GM23338 (cell line): ENCODE results near the gene GRIK4. TPM values are rescaled to one million over a fixed set of nuclear protein-coding genes. Genes with fewer than 3 reads are reported as not detected.

Experiments used
- ATAC-seq: fragments of 200-7000 bp; cut with Tn5 transposase; 3 replicates; pipeline ENCODE4 v1.9.1; 2020
- DNase-seq: peaks from one replicate; pipeline ENCODE4 v3.0.0-alpha.2; 2015; ENCODE audit warnings: low spot score
- H2AFZ ChIP-seq: fragments of 200-600 bp; sonication (generic); 2 replicates; pipeline ENCODE4 v1.8.0; 2016; ENCODE audit warnings: antibody characterized with exemption, mild to moderate bottlenecking, moderate library complexity
- H3F3A ChIP-seq: fragments of 200-600 bp; sonication (generic); replicated peaks from 2 replicates; pipeline ENCODE4 v1.8.0; 2017; ENCODE audit warnings: antibody characterized with exemption, mixed run types, low read depth
- H3K27ac ChIP-seq: fragments of 200-600 bp; sonication (generic); 2 replicates; pipeline ENCODE4 v1.6.1; 2016; ENCODE audit warnings: low read depth
- H3K27me3 ChIP-seq: fragments of 200-600 bp; sonication (generic); 2 replicates; pipeline ENCODE4 v1.8.0; 2016; ENCODE audit warnings: mild to moderate bottlenecking, mixed run types, moderate library complexity; ENCODE audit not compliant: insufficient read depth
- H3K36me3 ChIP-seq: fragments of 200-600 bp; sonication (generic); 2 replicates; pipeline ENCODE4 v1.8.0; 2016; ENCODE audit warnings: mild to moderate bottlenecking; ENCODE audit not compliant: insufficient read depth
- H3K4me1 ChIP-seq: fragments of 200-600 bp; sonication (generic); 2 replicates; pipeline ENCODE4 v1.8.0; 2016; ENCODE audit warnings: mild to moderate bottlenecking, moderate library complexity; ENCODE audit not compliant: insufficient read depth
- H3K4me2 ChIP-seq: fragments of 200-600 bp; sonication (generic); 2 replicates; pipeline ENCODE4 v1.7.1; 2017; ENCODE audit warnings: mixed run types
- H3K4me3 ChIP-seq: fragments of 200-600 bp; sonication (generic); 2 replicates; pipeline ENCODE4 v1.6.1; 2016; ENCODE audit warnings: mixed run types
- H3K79me2 ChIP-seq: fragments of 200-600 bp; sonication (generic); replicated peaks from 2 replicates; pipeline ENCODE4 v1.8.0; 2017; ENCODE audit warnings: mild to moderate bottlenecking; ENCODE audit not compliant: insufficient read depth
- H3K9me2 ChIP-seq: fragments of 200-600 bp; sonication (generic); 2 replicates; pipeline ENCODE4 v1.8.0; 2017; ENCODE audit not compliant: insufficient read depth
- H4K20me1 ChIP-seq: fragments of 200-600 bp; sonication (generic); replicated peaks from 2 replicates; pipeline ENCODE4 v1.8.0; 2017; ENCODE audit warnings: mild to moderate bottlenecking; ENCODE audit not compliant: insufficient read depth
- H3K27ac Mint-ChIP-seq: 2 replicates; pipeline ENCODE4 v1.8.0; 2020; ENCODE audit warnings: inconsistent platforms, mild to moderate bottlenecking, moderate library complexity, mixed read lengths
- H3K27me3 Mint-ChIP-seq: 3 replicates; pipeline ENCODE4 v1.8.0; 2022; ENCODE audit warnings: low read depth, mild to moderate bottlenecking, moderate library complexity, mixed read lengths, inconsistent platforms; ENCODE audit not compliant: insufficient read depth, poor library complexity
- H3K36me3 Mint-ChIP-seq: 3 replicates; pipeline ENCODE4 v1.8.0; 2021; ENCODE audit warnings: low read depth, mild to moderate bottlenecking, inconsistent platforms, moderate library complexity, mixed read lengths
- H3K4me1 Mint-ChIP-seq: 3 replicates; pipeline ENCODE4 v1.8.0; 2020; ENCODE audit warnings: mild to moderate bottlenecking, inconsistent platforms, mixed read lengths
- H3K4me3 Mint-ChIP-seq: 3 replicates; pipeline ENCODE4 v1.8.0; 2021; ENCODE audit warnings: moderate library complexity, mild to moderate bottlenecking, inconsistent platforms, mixed read lengths
- H3K9me3 Mint-ChIP-seq: 3 replicates; pipeline ENCODE4 v1.8.0; 2020; ENCODE audit warnings: moderate library complexity, mild to moderate bottlenecking, inconsistent platforms, mixed read lengths
- CREB1 ChIP-seq: fragments of 250-450 bp; sonication (Bioruptor Pico); IDR thresholded peaks from 2 replicates; pipeline ENCODE4 v1.5.0; 2020; ENCODE audit warnings: low read depth, mild to moderate bottlenecking, moderate library complexity
- ETS1 ChIP-seq: IDR thresholded peaks from 2 replicates; pipeline ENCODE4 v1.6.1; 2016; ENCODE audit warnings: antibody characterized with exemption
- EZH2 ChIP-seq: fragments of 200-600 bp; sonication (generic); IDR thresholded peaks from one replicate; pipeline ENCODE4 v1.8.0; 2017; ENCODE audit warnings: antibody characterized with exemption, mild to moderate bottlenecking, low read depth; ENCODE audit not compliant: unreplicated experiment
- EZH2phosphoT487 ChIP-seq: fragments of 200-600 bp; sonication (generic); IDR thresholded peaks from one replicate; pipeline ENCODE4 v1.8.1; 2018; ENCODE audit warnings: antibody characterized with exemption; ENCODE audit not compliant: unreplicated experiment
- NANOG ChIP-seq: IDR thresholded peaks from 2 replicates; pipeline ENCODE4 v1.6.1; 2016; ENCODE audit warnings: antibody characterized with exemption, borderline replicate concordance
- POLR2AphosphoS5 ChIP-seq: IDR thresholded peaks from 2 replicates; pipeline ENCODE4 v1.6.1; 2016; ENCODE audit warnings: antibody characterized with exemption, low read depth
- REST ChIP-seq: IDR thresholded peaks from one replicate; pipeline ENCODE4 v1.6.1; 2018; ENCODE audit warnings: antibody characterized with exemption; ENCODE audit not compliant: unreplicated experiment
- STAT1 ChIP-seq: IDR thresholded peaks from one replicate; pipeline ENCODE4 v1.6.1; 2016; ENCODE audit warnings: antibody characterized with exemption; ENCODE audit not compliant: unreplicated experiment
- ZNF114 ChIP-seq: fragments of 250-450 bp; sonication (Bioruptor Pico); IDR thresholded peaks from 2 replicates; pipeline ENCODE4 v1.5.0; 2020; ENCODE audit warnings: mild to moderate bottlenecking, moderate library complexity
- ZNF331 ChIP-seq: fragments of 250-450 bp; sonication (Bioruptor Pico); IDR thresholded peaks from 2 replicates; pipeline ENCODE4 v1.5.0; 2020; ENCODE audit warnings: low read depth, mild to moderate bottlenecking, moderate library complexity
- polyA plus RNA-seq: library from polyadenylated mRNA; unstranded; fragments of >200 nt; fragmentation: Nextera tagmentation; extraction: Ambion mirVana; gene quantifications from 2 replicates; pipeline ENCODE4 v1.2.1, GENCODE V29; 2016
- total RNA-seq: library from RNA; depleted of rRNA; stranded (reverse); fragments of >200 nt; shearing (Covaris generic); gene quantifications from 2 replicates; pipeline ENCODE4 v1.2.3, GENCODE V29; 2014

GRIK4 gene
- total and polyA plus RNA-seq, 2 experiments from 2014 or later = 0.63 to 2.2 TPM

DNA sequence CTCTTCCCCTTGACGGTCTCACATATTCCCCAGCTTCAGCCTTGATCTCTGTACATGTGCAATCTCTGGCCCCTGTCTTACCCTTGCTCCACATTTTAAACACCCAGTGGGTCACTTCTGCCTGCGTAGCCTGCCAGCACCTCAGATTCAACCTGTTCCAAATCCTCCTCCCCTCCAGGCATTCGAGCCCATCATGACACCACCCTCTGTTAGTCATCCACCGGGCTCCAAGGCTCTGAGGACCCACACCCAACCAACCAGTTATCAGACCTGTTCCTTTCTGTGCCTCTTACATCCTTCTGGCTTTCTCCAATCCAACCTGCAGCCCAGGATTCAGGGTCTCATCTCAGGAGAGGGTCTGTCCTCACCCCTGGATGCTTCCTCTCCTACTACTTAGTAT lies 392.6 kb downstream of the GRIK4 start:
- no peak for ATAC-seq
- no peaks in the 10 kb centered on the region for H3K9me3 Mint-ChIP-seq

DNA sequence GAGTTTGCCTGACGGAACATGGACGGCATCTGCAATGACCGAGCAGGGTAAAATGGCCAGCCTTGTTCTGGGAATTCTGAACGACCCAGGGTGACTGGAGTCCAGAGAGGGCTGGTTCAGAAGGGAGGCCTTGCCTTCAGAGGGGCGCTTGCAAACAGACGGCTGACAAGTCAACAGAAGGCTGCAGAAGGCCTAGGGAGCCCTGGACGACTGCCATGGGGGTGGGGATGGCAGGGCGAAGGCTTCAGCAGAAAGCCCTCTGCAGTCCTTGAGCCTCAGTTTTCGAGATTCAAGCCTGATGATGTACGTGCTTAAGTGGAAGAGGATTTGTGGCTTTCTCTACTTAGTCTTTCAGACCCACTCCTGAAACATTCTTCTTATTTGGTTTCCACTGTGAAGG lies 395.2 kb downstream of the GRIK4 start:
- Histone ChIP-seq H3K4me3 (no peak overlapping the region), H2AFZ (no peak overlapping the region), H3K4me1 (no peaks in the 10 kb centered on the region), H4K20me1 (no peaks in the 10 kb centered on the region), H3K79me2 (no peaks in the 10 kb centered on the region), H3F3A (no peaks in the 10 kb centered on the region), H3K27ac (no peak overlapping the region), H3K27me3 (no peaks in the 10 kb centered on the region), H3K9me2 (0 out of 2 replicates have a peak, but pooled peaks cover 3% of the 10 kb centered on the region), H3K36me3 (no peaks in the 10 kb centered on the region), H3K4me2 (no peak overlapping the region)
- Mint-ChIP-seq H3K9me3 (no peaks in the 10 kb centered on the region), H3K36me3 (0 out of 3 replicates have a peak, but pooled peaks cover 3% of the 10 kb centered on the region), H3K4me3 (no peak overlapping the region), H3K27ac (no peak overlapping the region), H3K27me3 (peaks cover 5% of the 10 kb centered on the region), H3K4me1 (no peaks in the 10 kb centered on the region)
- no peak for ATAC-seq
- DNase-seq = no peak
- TF ChIP-seq CREB1 (CRISPR knock-in tag) (no peak), STAT1 (no peak), EZH2 (no peak), EZH2phosphoT487 (no peak), ZNF331 (CRISPR knock-in tag) (no peak), NANOG (no peak), POLR2AphosphoS5 (no peak), ZNF114 (no peak), REST (no peak), ETS1 (no peak)

More for the DNA sequence above, 392.6 kb downstream of the GRIK4 start:
- Mint-ChIP-seq H3K4me1 (peaks cover 13% of the 10 kb centered on the region), H3K27me3 (peaks cover 2% of the 10 kb centered on the region), H3K4me3 (no peak overlapping the region), H3K36me3 (no peaks in the 10 kb centered on the region), H3K27ac (no peak overlapping the region)
- no peak overlapping the region for H3K4me3 ChIP-seq
- no peaks in the 10 kb centered on the region for H3K79me2 ChIP-seq
- peaks cover 3% of the 10 kb centered on the region; the same call in 1 of the 2 replicates for H3K4me1 ChIP-seq
- H3F3A ChIP-seq = no peaks in the 10 kb centered on the region
- H3K27me3 ChIP-seq = no peaks in the 10 kb centered on the region
- H3K9me2 ChIP-seq = 0 out of 2 replicates have a peak, but pooled peaks cover 3% of the 10 kb centered on the region
- TF ChIP-seq ZNF331 (CRISPR knock-in tag) = no peak
- no peak for TF ChIP-seq NANOG
- no peak for TF ChIP-seq EZH2
- TF ChIP-seq ETS1 = no peak
- no peak overlapping the region for H3K4me2 ChIP-seq
- H3K36me3 ChIP-seq = no peaks in the 10 kb centered on the region
- no peaks in the 10 kb centered on the region for H4K20me1 ChIP-seq
- no peak overlapping the region for H2AFZ ChIP-seq
- H3K27ac ChIP-seq = no peak overlapping the region
- no peak for DNase-seq
